HepG2 (cell line): ENCODE data around the gene MAP1B. TPM values are rescaled to one million over a fixed set of nuclear protein-coding genes. Genes with fewer than 3 reads are reported as not detected.

ENCODE experiments used
- CSRNP1 ChIP-seq: sonication (generic); formaldehyde crosslinking; IDR thresholded peaks from 2 replicates; pipeline ENCODE4 v1.8.1; 2023; ENCODE audit warnings: mild to moderate bottlenecking, missing genetic modification reagents
- FOXC1 ChIP-seq: sonication (generic); formaldehyde crosslinking; IDR thresholded peaks from 2 replicates; pipeline ENCODE4 v1.8.0; 2022; ENCODE audit warnings: mild to moderate bottlenecking, missing genetic modification reagents, borderline replicate concordance
- KLF11 ChIP-seq: IDR thresholded peaks from 2 replicates; pipeline ENCODE4 v1.6.1; 2016; ENCODE audit warnings: missing compliant biosample characterization
- MATR3 ChIP-seq: sonication (generic); formaldehyde crosslinking; IDR thresholded peaks from 2 replicates; pipeline ENCODE4 v1.4.0; 2020; ENCODE audit warnings: missing genetic modification reagents
- POLR2AphosphoS2 ChIP-seq: IDR thresholded peaks from 2 replicates; pipeline ENCODE4 v1.6.1; 2011; ENCODE audit warnings: low read depth, low read length, improper control_type of control experiment
- RAD21 ChIP-seq: fragments of 450-650 bp; formaldehyde crosslinking; IDR thresholded peaks from 2 replicates; pipeline ENCODE4 v1.5.0; 2020; ENCODE audit warnings: mild to moderate bottlenecking
- SRY ChIP-seq: sonication (generic); formaldehyde crosslinking; IDR thresholded peaks from 2 replicates; pipeline ENCODE4 v1.8.0; 2022; ENCODE audit warnings: mild to moderate bottlenecking, missing genetic modification reagents
- TAF15 ChIP-seq: fragments of 200-400 bp; formaldehyde crosslinking; IDR thresholded peaks from one replicate; pipeline ENCODE4 v1.6.1; 2018; ENCODE audit warnings: mild to moderate bottlenecking, low read depth, low read length; ENCODE audit not compliant: poor library complexity, severe bottlenecking
- TFDP2 ChIP-seq: sonication (generic); formaldehyde crosslinking; IDR thresholded peaks from 2 replicates; pipeline ENCODE4 v1.4.0; 2020; ENCODE audit warnings: missing genetic modification reagents
- THYN1 ChIP-seq: sonication (generic); formaldehyde crosslinking; IDR thresholded peaks from 2 replicates; pipeline ENCODE4 v1.8.1; 2023; ENCODE audit warnings: low read depth, mild to moderate bottlenecking, moderate library complexity, missing genetic modification reagents, borderline replicate concordance
- ZBTB37 ChIP-seq: sonication (generic); formaldehyde crosslinking; IDR thresholded peaks from 2 replicates; pipeline ENCODE4 v1.4.0; 2020; ENCODE audit warnings: mild to moderate bottlenecking, missing genetic modification reagents
- ZNF207 ChIP-seq: fragments of 450-650 bp; IDR thresholded peaks from 2 replicates; pipeline ENCODE4 v1.6.1; 2016; ENCODE audit warnings: antibody characterized with exemption, borderline replicate concordance
- ZNF329 ChIP-seq: sonication (generic); formaldehyde crosslinking; IDR thresholded peaks from 2 replicates; pipeline ENCODE4 v1.9.0; 2021; ENCODE audit warnings: low read depth, mild to moderate bottlenecking, missing genetic modification reagents
- ZNF337 ChIP-seq: sonication (generic); formaldehyde crosslinking; IDR thresholded peaks from 2 replicates; pipeline ENCODE4 v1.5.1; 2020; ENCODE audit warnings: missing genetic modification reagents, low read depth, mild to moderate bottlenecking, borderline replicate concordance
- ZNF501 ChIP-seq: sonication (generic); formaldehyde crosslinking; IDR thresholded peaks from 2 replicates; pipeline ENCODE4 v1.5.1; 2020; ENCODE audit warnings: mild to moderate bottlenecking, moderate library complexity, missing genetic modification reagents
- ZNF552 ChIP-seq: sonication (generic); formaldehyde crosslinking; IDR thresholded peaks from 2 replicates; pipeline ENCODE4 v1.9.0; 2022; ENCODE audit warnings: missing genetic modification reagents, mild to moderate bottlenecking, borderline replicate concordance
- ZNF772 ChIP-seq: sonication (generic); formaldehyde crosslinking; IDR thresholded peaks from 2 replicates; pipeline ENCODE4 v1.5.0; 2020; ENCODE audit warnings: mild to moderate bottlenecking, missing genetic modification reagents
- polyA plus RNA-seq, 8 experiments: library from polyadenylated mRNA; depleted of rRNA in 3 of 8; stranded (reverse) in 7 of 8; unstranded in 1 of 8; fragments of >200 nt; fragmentation: Illumina TruSeq in 4 of 8; extraction: Trizol in 4 of 8; gene quantifications; 2 replicates each; pipeline versions ENCODE4 v1.2.1 to v1.2.3, GENCODE V29; 2011 to 2016; ENCODE audit warnings: low read depth in 4 of 8, missing spikeins in 1 of 8, mixed read lengths in 1 of 8; ENCODE audit not compliant: insufficient read depth in 1 of 8
- total RNA-seq, 5 experiments: library from RNA; depleted of rRNA; stranded (reverse); fragments of >200 nt; fragmentation: Illumina TruSeq; extraction: Trizol; gene quantifications; 2 replicates each; pipeline ENCODE4 v1.2.3, GENCODE V29; 2016; ENCODE audit warnings: low read depth in 1 of 5
- TF ChIP-seq, protein P1 (sequence below): sonication (generic); formaldehyde crosslinking; IDR thresholded peaks from 2 replicates; pipeline ENCODE4 v1.5.0; 2020; ENCODE audit warnings: mild to moderate bottlenecking, missing genetic modification reagents
- TF ChIP-seq, protein P2 (sequence below): sonication (generic); formaldehyde crosslinking; IDR thresholded peaks from 2 replicates; pipeline ENCODE4 v1.5.1; 2020; ENCODE audit warnings: mild to moderate bottlenecking, moderate library complexity, missing genetic modification reagents

The MAP1B gene
- total and polyA plus RNA-seq, 2 of the 13 experiments (the other 11 are each of a cell fraction or from before 2014, with no cell fraction given), result 3.3 to 6.2 TPM

DNA sequence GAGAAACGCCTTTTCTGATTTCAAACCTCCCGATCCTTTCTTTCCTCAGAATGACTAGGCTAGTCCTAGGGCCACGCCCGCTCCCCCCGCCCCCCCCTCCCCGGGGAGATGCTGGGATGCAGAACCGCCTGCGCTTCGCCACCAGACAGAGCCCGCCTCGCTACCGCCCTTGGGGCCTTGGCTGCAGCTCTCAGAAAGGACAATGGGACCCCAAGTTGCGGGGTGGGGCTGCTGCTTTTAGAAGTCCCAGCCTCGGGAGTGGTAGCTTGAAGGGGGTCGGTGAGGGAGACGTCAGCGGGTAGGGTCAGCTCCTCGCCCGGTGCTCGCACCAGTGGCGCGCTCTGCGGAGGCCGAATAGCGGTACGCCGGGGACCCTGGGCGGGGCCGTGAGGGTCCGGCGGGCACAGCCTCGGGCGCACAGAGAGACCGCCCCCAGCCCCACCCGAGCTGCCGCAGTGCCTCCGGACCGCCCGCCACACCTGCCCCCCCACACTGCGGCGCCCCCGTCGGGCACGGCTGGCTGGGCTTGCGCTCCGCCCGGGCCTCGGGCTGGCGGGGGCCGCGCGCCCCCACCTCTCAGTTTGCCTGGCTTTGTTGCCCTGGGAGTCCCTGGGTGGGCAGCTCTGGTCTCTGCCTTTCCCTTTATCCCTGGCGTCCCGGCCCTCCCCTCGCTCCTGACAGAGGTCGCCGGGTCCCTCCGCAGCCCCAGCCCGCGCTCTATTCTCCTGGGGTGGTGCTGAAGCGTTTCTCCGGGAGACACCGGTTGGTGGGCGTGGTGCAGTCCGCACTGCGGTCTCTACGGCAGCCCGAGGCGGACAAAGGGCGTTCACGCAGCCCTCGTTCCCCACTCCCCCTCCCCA is 1.2 kb downstream of the MAP1B start (continued):
- TF ChIP-seq CSRNP1, result no peak
- no peak for TF ChIP-seq SRY (CRISPR knock-in tag)
- TF ChIP-seq RAD21 (CRISPR knock-in tag), result no peak
- no peak for TF ChIP-seq MATR3 (CRISPR knock-in tag)
- no peak for TF ChIP-seq ZNF501 (CRISPR knock-in tag)
- TF ChIP-seq TAF15, result no peak
- TF ChIP-seq ZNF337 (CRISPR knock-in tag), result no peak
- no peak for TF ChIP-seq ZNF552 (CRISPR knock-in tag)
- TF ChIP-seq TFDP2 (CRISPR knock-in tag), result peak; percentile 47; the same call in 1 of the 2 replicates
- TF ChIP-seq ZNF772 (CRISPR knock-in tag), result 0 out of 2 replicates have a peak, but pooled peaks have one; percentile 43
- TF ChIP-seq ZNF207, result no peak
- no peak for TF ChIP-seq THYN1 (CRISPR knock-in tag)
- TF ChIP-seq POLR2AphosphoS2, result no peak
- TF ChIP-seq, protein P1, sequence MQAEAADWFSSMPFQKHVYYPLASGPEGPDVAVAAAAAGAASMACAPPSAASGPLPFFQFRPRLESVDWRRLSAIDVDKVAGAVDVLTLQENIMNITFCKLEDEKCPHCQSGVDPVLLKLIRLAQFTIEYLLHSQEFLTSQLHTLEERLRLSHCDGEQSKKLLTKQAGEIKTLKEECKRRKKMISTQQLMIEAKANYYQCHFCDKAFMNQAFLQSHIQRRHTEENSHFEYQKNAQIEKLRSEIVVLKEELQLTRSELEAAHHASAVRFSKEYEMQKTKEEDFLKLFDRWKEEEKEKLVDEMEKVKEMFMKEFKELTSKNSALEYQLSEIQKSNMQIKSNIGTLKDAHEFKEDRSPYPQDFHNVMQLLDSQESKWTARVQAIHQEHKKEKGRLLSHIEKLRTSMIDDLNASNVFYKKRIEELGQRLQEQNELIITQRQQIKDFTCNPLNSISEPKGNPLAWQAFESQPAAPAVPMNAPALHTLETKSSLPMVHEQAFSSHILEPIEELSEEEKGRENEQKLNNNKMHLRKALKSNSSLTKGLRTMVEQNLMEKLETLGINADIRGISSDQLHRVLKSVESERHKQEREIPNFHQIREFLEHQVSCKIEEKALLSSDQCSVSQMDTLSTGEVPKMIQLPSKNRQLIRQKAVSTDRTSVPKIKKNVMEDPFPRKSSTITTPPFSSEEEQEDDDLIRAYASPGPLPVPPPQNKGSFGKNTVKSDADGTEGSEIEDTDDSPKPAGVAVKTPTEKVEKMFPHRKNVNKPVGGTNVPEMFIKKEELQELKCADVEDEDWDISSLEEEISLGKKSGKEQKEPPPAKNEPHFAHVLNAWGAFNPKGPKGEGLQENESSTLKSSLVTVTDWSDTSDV (CRISPR knock-in tag), result no peak
- TF ChIP-seq FOXC1 (CRISPR knock-in tag), result no peak
- TF ChIP-seq ZBTB37 (CRISPR knock-in tag), result no peak
- no peak for TF ChIP-seq ZNF329 (CRISPR knock-in tag)
- TF ChIP-seq, protein P2, sequence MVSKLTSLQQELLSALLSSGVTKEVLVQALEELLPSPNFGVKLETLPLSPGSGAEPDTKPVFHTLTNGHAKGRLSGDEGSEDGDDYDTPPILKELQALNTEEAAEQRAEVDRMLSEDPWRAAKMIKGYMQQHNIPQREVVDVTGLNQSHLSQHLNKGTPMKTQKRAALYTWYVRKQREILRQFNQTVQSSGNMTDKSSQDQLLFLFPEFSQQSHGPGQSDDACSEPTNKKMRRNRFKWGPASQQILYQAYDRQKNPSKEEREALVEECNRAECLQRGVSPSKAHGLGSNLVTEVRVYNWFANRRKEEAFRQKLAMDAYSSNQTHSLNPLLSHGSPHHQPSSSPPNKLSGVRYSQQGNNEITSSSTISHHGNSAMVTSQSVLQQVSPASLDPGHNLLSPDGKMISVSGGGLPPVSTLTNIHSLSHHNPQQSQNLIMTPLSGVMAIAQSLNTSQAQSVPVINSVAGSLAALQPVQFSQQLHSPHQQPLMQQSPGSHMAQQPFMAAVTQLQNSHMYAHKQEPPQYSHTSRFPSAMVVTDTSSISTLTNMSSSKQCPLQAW, result no peak
- no peak for TF ChIP-seq KLF11 (CRISPR knock-in tag)
